Raji (cell line): ENCODE measurements around the gene CHCT1.

ENCODE experiments used
- POLR2A ChIP-seq: IDR thresholded peaks from 2 replicates; pipeline ENCODE4 v1.6.1; 2011; ENCODE audit warnings: low read depth, low read length, control low read depth; ENCODE audit not compliant: insufficient read depth

The CHCT1 gene

DNA sequence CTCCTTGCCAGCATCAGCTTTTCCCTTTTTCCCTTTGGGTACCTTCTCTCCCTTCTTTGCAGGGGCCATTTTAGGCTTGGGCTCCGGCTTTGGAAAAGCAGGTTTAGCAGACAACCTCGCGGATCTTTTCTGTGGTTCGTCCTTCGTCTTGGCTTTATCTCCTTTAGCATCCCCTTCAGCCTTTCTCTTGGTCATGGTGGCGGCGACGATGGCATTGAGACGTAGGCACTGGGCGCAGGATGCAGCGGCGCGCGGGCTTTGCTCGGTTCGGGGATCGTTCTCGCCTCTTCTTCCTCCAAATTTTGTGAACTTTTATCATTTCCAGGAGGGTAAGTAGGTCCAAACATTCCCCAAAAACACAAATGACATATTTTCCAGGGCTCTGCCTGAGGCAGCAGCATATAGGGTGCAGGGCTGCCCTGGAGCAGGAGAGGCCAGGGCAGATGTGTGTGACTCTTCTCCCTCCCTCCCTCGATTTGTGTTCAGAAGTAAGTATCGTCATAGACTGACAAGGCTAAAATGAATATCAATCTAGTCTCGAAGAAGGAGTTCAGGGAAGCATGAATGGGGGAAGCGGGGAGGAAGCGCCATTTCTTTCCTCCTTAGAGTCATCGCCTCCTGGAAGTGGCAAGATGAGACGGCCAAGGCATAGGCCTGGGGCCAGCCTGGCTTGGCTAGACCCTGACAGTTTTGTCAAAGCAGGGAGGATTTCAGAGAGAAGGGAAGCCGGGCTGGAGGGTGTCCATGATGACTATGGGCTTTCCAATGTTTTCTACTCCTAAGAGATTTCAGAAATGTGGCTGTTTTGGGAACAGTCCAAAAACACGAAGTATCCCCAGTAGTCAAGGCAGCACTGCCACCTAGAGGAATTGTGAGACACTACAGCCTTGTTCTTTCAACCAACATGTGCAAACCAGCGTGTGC is 13.2 kb downstream of the CHCT1 start:
- TF ChIP-seq POLR2A: no peak

DNA sequence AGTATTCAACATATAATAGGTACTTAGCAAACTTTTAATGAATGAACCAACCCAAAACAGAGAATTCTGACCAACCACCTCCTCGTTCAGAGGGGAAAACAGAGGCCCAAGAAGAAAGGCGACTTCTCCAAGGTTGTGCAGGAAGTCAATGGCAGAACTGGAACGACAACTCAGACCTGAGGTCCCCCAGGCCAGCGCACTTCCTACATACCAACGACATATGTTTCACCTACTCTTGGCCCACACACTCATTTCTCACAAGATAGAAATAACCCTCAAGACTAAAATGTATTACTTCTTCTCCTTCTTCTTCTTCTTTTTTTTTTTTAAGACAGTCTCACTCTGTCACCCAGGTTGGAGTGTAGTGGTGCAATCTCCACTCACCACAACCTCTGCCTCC is 14.4 kb downstream of the CHCT1 start:
- TF ChIP-seq POLR2A: no peak

DNA sequence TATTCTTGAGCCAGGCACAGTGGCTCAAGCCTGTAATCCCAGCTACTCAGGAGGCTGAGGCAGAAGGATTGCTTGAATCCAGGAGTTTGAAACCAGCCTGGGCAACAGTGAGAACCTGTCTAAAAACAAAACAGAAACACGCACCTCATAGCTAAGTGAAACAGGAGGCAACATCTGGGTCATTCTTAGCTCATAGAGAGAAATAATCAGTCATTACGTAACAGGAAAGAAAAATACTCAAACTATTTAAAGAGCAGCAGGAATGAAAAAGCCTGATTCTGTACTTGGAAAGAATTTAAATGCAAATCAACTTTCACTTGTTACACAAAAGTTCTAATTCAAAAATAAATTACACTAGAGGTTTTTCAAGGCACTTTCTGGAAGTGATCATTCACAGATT is 17.2 kb downstream of the CHCT1 start:
- TF ChIP-seq POLR2A: no peak

- no peak for TF ChIP-seq POLR2A
Observed at GRCh38 chr17:60442271-60443173, 20.2 kb downstream of the CHCT1 start.

GRCh38 chr17:60443713-60444112 is 21.4 kb downstream of the CHCT1 start:
- TF ChIP-seq POLR2A: no peak

DNA sequence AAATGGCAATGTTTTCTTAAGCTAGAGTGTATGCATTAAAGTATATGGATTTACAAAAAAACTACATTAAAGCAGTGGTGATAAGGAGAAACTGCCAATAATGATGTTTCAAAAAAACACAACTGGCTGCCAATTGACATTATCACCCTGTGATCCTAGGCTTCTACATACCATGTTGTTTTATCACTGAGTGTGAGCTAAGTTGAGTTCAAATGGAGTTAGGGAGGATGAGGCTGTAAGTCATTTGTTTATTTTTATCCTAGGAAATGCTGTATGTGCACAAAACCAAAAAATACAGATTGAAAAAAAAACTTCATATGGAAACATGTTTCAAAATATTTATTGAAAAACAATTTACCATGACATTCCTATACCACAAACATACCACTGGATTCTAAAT is 22.9 kb downstream of the CHCT1 start:
- TF ChIP-seq POLR2A: no peak

DNA sequence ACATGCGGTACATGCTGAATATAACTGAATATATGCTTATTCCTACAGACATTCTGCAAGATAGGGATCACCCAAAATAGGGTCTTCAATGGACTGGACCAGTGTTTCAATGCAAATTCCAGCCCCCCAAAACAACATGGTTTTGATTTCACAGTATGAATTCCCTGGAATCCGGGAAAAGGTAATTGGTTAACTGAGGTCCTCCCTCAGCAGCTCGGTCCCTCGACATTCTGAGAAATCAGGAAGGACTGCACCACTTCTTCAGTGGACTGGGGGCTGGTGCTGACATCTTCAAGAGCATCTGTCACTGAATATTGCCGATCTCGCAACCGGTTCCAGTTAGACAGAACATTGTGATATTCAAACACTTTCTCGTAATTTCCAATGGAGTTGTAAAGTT is 25.1 kb downstream of the CHCT1 start:
- TF ChIP-seq POLR2A: no peak

- TF ChIP-seq POLR2A: no peak
Observed at GRCh38 chr17:60451071-60451470, 28.8 kb downstream of the CHCT1 start.

DNA sequence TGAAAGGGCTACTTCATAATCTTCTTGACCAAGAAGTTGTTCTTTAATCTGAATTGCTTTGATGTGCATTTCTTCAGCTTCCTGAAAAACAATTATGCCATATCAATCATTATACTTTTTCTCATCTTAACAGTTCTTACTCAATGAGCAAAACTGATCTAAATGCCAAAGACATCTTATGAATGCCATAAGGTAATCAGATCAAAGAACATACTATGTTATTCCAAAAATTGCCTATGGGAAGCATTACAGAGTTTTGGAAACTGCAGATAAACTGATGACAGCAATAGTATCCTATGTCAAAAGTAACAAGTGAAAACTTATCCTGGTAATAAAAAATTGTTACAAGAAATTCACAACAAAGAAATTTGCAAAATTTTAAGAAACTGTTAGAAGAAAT is 29.7 kb downstream of the CHCT1 start:
- TF ChIP-seq POLR2A: no peak

DNA sequence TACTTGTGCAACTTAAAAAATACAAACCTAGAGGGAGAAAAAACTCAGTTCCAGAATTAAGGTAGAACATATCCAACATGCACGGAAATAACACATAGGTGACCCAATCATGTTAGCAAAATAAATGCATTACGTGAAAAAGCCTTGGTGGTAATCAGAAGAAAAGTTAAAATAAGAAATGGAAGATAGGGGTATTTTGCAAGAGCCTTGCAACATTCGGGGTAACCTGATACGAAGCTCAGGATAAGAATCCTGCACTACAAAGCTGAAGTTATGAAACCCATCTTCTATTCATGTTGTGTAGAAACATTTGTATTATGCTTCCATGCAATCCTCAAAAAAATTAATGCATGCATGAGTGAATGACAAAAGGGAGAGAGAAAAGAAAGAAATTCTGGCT is 33.1 kb downstream of the CHCT1 start:
- TF ChIP-seq POLR2A: no peak

DNA sequence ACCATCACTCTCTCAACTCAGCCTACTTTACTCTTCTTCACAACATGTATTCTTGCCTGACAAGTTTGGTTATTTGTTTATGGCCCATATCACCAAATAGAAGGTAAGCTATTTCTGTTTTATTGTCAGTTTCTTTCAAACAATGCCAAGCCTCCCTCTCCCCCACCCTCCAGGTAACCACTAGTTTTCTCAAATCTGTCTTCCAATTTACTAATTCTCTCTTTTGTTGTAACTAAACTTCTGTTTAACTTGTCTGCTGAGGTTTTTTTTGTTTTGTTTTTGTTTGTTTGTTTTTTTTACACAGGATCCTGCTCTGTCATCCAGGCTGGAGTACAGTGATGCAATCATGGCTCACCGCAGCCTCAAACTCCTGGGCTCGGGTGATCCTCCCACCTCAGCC is 34.9 kb downstream of the CHCT1 start:
- no peak for TF ChIP-seq POLR2A

- TF ChIP-seq POLR2A: no peak
Observed at GRCh38 chr17:60461584-60461983, 39.3 kb downstream of the CHCT1 start.

DNA sequence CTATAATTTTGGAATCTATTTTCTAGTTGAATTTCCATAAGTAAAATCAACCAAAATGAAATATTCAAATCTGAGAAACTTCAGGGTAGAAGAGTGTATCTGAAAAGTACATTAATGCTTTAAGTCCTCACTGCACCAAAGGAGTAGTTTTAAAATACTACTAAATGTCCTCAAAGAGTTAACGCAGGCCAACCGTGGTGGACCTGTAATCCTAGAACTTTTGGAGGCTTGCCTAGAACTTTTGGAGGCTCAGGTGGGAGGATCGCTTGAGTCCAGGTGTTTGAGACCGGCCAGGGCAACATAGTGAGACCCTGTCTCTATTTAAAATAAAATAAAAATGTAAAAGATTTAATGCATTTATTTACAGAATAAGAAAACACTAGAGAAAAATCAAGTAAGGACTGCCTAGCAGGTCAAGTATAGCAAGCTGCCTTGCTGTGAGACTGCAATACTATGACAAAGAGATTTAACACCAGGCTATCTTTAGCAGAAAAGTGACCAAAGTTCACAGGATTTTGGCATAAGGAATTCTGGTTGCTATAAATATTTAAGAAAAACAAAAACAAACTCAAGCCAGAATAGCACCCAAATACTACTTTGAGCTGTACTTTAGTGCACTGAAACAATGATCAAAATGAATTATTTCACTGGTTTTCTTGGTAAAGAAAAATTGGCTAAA is 41.0 kb downstream of the CHCT1 start:
- no peak for TF ChIP-seq POLR2A

DNA sequence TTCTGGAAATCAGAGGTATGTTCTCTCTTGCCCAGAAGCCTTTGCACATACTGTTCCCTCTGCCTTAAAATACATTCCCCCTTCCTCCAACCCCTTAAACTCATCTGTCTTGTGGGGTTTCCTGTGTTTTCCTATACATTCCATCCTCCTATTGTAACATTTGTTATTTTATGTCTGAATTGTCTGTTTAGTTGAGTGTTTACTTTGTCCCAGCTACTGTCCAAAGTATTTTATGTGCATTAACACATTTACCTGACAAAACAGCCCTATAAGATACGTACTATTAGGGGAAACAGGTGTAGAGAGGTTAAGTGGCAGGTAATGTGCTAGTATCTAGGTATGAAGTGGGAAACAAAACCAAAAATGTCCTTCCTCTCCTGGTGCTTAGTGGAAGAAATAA is 42.1 kb downstream of the CHCT1 start:
- no peak for TF ChIP-seq POLR2A

GRCh38 chr17:60468371-60468770 is 46.1 kb downstream of the CHCT1 start:
- no peak for TF ChIP-seq POLR2A
